Measurements from ENCODE around the gene H1-8.

DNA sequence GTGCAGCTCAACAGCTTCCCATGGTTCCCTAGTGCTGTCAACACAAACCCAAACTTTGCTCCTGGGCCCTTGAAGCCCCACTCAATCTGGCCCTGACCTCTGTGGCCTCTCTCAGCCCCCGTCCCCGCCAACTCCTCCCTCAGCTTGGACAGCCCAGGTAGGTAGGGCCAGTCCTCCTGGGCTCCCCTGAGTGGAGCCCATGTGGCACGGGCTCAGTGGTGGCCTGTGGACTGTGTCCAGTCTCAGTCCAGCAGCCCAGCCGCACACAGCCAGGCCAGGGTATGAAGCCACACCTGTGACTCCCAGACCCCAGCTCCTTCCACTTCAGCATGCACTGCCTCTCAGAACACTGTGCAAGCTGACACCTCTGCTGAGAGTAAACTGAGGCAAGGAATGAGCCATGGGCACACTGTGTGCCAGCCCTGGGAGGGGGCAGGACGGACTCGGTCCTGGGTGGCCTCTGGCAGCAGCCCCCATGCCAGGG, 52.0 kb downstream of the H1-8 start:
- TF ChIP-seq, protein P1, sequence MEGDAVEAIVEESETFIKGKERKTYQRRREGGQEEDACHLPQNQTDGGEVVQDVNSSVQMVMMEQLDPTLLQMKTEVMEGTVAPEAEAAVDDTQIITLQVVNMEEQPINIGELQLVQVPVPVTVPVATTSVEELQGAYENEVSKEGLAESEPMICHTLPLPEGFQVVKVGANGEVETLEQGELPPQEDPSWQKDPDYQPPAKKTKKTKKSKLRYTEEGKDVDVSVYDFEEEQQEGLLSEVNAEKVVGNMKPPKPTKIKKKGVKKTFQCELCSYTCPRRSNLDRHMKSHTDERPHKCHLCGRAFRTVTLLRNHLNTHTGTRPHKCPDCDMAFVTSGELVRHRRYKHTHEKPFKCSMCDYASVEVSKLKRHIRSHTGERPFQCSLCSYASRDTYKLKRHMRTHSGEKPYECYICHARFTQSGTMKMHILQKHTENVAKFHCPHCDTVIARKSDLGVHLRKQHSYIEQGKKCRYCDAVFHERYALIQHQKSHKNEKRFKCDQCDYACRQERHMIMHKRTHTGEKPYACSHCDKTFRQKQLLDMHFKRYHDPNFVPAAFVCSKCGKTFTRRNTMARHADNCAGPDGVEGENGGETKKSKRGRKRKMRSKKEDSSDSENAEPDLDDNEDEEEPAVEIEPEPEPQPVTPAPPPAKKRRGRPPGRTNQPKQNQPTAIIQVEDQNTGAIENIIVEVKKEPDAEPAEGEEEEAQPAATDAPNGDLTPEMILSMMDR (IDR thresholded peaks at IDR 0.05): no peak
- TF ChIP-seq POLR2AphosphoS5 (IDR thresholded peaks at IDR 0.05): no peak
- no peak for TF ChIP-seq POLR2A (IDR thresholded peaks at IDR 0.05)

Measured in prostate gland (tissue), 2 donors.